Spleen (tissue), 11 donors: ENCODE data around the gene TRAF7. TPM values are rescaled to one million over a fixed set of nuclear protein-coding genes. Genes with fewer than 3 reads are reported as not detected.
"Not testable (repeated sequence)": the region's sequence is repeated elsewhere in the genome, so short reads cannot be mapped to it uniquely, and the experiment has no call there.

Experiments
- DNase-seq: peaks from one replicate; pipeline ENCODE4 v3.0.0-alpha.2; 2020
- H3K27ac ChIP-seq, 8 donors: fragments of 200-600 bp; sonication (generic) in 7 of 8; 1 replicate in 4 of 8; 2 replicates in 4 of 8; pipeline versions ENCODE4 v1.5.0 to v1.8.0; 2016 to 2021; ENCODE audit warnings: inconsistent platforms in 4 of 8, mild to moderate bottlenecking in 4 of 8, moderate library complexity in 1 of 8
- H3K27me3 ChIP-seq, 7 donors: fragments of 200-600 bp; sonication (generic) in 6 of 7; replicated peaks in 1 of 7; 1 replicate in 4 of 7; 2 replicates in 3 of 7; pipeline versions ENCODE4 v1.5.0 to v1.8.0; 2016 to 2021; ENCODE audit warnings: inconsistent platforms in 3 of 7, mild to moderate bottlenecking in 1 of 7
- H3K36me3 ChIP-seq, 6 donors: fragments of 200-600 bp; sonication (generic) in 5 of 6; 1 replicate in 4 of 6; 2 replicates in 2 of 6; pipeline versions ENCODE4 v1.5.0 to v1.8.0; 2016 to 2021; ENCODE audit warnings: inconsistent platforms in 2 of 6
- H3K4me1 ChIP-seq, 6 donors: fragments of 200-600 bp; sonication (generic) in 5 of 6; 1 replicate in 3 of 6; 2 replicates in 3 of 6; pipeline versions ENCODE4 v1.5.0 to v1.8.0; 2016 to 2021; ENCODE audit warnings: inconsistent platforms in 3 of 6
- H3K4me3 ChIP-seq, 8 donors: fragments of 200-600 bp; sonication (generic) in 7 of 8; 1 replicate in 4 of 8; 2 replicates in 4 of 8; pipeline versions ENCODE4 v1.5.0 to v1.8.0; 2016 to 2021; ENCODE audit warnings: inconsistent platforms in 4 of 8, mild to moderate bottlenecking in 4 of 8, moderate library complexity in 2 of 8
- H3K9me3 ChIP-seq, 8 donors: fragments of 200-600 bp; sonication (generic) in 7 of 8; 1 replicate in 4 of 8; 2 replicates in 4 of 8; pipeline versions ENCODE4 v1.5.0 to v1.8.0; 2016 to 2021; ENCODE audit warnings: inconsistent platforms in 4 of 8
- POLR2AphosphoS5 ChIP-seq, 3 donors: sonication (generic); formaldehyde crosslinking; IDR thresholded peaks; one replicate each; pipeline ENCODE4 v1.5.1; 2017; ENCODE audit warnings: antibody characterized with exemption in 3 of 3
- WGBS, 5 donors: extraction: QIAGEN DNeasy Blood & Tissue Kit in 3 of 5; methylation state at CpG; one replicate each; pipeline versions ENCODE4 v1.1.5 to v1.1.7; 2013 to 2018; 5-methylcytosine and 5-hydroxymethylcytosine counted together
- intact Hi-C: fragments of 100-400 bp; cut with DNase I; formaldehyde crosslinking; loops from one replicate; pipeline ENCODE4 v1.15.0; 2023; ENCODE audit warnings: low total_unique reads
- polyA plus RNA-seq, 3 donors: library from polyadenylated mRNA; stranded (reverse); fragments of 200-250 nt; gene quantifications; one replicate each; pipeline ENCODE4 v1.2.1, GENCODE V29; 2013
- total RNA-seq, 7 donors: library from RNA; depleted of rRNA in 3 of 7; stranded (reverse); fragments of >200 nt in 3 of 7; fragmentation: NEBNext Ultra II Directional in 4 of 7; extraction: Animal tissue kit (Norgen Biotek cat#: 25700) in 4 of 7; gene quantifications; one replicate each; pipeline versions ENCODE4 v1.1.0 to v1.2.1, GENCODE V29; 2016 to 2021
- TF ChIP-seq, protein P1 (sequence below), 11 experiments: fragments of 200-600 bp in 7 of 11; fragments of 450-650 bp in 4 of 11; sonication (generic) in 4 of 11; IDR thresholded peaks in 8 of 11; conservative IDR thresholded peaks in 3 of 11; 1 replicate in 7 of 11; 2 replicates in 4 of 11; pipeline versions ENCODE4 v1.4.0 to v1.8.0; 2016 to 2021; ENCODE audit warnings: antibody characterized with exemption in 11 of 11, inconsistent platforms in 4 of 11, mild to moderate bottlenecking in 1 of 11
- donor health status: healthy with polysubstance abuse.
- donor health status: DM: no; HTN: no; CAD: no; lungs with moderate emphysema.
- donor health status: DM: no; HTN: no; CAD: no.
- donor health status: Bipolar disorder and iron deficiency.
- donor health status: healthy.
- donor health status: DM: no; HTN: no; CAD: no.
- donor health status: DM: yes; HTN: yes; CAD: no.

TRAF7 gene
- total and polyA plus RNA-seq, 10 donors: 22.0 to 63.9 (median 44.1) TPM

DNA sequence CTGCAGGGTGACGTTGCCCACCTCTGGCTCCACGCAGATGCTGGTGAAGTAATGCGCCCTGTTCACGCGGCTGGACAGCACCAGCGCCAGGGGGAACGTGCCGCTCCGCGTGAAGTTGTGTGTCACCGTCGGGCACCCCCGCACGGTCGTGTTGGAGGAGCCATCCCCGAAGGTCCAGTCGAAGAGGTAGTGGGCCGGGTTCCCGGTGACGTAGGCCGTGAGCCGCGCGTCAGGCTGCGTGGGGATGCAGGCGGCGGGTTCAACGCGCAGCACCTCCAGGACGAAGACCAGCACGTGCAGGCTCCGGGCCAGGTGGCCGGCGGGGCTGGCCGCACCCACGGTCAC is 44.6 kb upstream of the TRAF7 start:
- H3K27ac ChIP-seq, H3K4me3 ChIP-seq, intact Hi-C loops, H3K9me3 ChIP-seq, H3K27me3 ChIP-seq, DNase-seq: not testable (repeated sequence)
- Histone ChIP-seq H3K36me3 (peaks cover 0 to 96% (median 60%) of the 10 kb centered on the region in 6 donors), H3K4me1 (peaks cover 0 to 11% (median 3%) of the 10 kb centered on the region in 6 donors)
- WGBS, 5 donors: 95 to 98% (median 98%) methylated on average over 16 to 36 of the region's 36 CpGs

DNA sequence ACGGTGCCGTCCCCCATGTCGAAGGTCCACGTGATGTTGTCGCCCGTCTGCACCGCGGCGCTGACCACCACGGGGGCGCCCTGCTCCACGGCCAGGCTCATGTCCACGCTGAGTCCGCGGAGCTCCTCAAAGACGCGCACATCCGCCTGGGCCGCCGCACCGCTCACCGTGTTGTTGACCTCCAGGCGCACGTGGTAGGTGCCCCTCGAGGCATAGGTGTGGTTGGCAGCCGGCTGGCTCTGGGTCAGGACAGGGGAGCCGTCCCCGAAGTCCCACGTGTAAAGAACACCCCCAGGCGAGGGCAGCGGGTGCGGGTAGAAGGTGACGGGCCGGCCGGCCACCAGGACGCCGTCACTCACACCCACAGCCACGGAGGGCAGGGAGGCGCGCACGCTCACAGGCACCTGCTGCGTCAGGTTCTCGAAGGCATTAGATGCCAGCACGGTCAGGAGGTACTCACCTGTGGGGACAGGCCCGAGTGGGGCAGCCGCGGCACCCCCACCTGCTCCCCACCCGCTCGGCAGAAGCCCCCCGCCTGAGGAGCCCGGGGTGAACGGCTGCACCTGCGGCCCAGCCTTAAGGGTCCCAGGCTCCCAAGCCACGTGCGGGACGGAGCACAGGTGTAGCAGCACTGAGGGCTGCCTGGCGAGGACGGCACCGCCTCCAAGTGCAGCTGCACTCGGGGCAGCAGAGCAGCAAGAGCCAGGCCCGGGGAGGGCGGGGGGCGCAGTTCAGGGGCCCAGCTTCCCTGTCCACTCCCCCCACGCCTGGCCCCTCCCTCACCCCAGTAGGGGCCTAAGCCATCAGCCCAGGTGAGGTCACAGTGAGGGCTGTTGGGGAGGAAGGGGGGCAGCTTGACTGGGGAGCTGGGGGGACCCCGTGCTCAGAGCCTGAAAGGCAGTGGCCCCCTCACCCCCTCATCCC is 43.9 kb upstream of the TRAF7 start:
- Histone ChIP-seq H3K36me3 (peaks cover 0 to 95% (median 57%) of the 10 kb centered on the region in 6 donors), H3K4me1 (peaks cover 0 to 17% (median 6%) of the 10 kb centered on the region in 6 donors)
- H3K27ac ChIP-seq, H3K4me3 ChIP-seq, intact Hi-C loops, H3K27me3 ChIP-seq, H3K9me3 ChIP-seq: not testable (repeated sequence)
- 95 to 97% (median 96%) methylated on average over 49 to 65 of the region's 65 CpGs for WGBS, 5 donors
- DNase-seq: peak; percentile 65

DNA sequence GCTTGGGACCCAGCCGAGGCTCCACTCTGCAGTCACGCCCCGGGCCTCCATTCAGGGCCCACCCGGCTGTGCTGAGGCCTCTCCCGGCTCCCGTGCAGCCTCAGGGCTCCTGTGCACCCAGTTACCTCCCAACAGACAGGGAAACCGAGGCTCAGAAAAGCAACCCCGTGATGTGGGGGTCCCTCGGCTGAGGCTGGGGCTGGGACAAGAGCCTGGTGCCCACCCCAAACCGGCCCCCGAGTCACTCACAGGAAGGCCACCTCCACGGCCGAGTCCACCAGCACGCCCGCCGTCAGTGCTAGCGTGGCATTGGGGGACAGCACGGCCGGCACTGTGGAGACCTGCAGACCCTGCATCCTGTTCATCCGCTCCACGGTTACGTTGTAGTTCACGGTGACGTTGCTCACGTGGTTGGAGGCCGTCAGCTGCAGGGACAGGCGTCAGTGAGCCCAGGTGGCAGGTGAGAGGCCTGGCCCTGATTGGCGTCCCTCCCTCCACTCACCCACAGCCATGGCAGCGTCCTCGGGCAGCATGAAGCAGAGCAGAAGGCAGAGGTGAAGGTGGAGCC is 43.0 kb upstream of the TRAF7 start:
- peak in 1 of 3 donors; percentile 20 for TF ChIP-seq POLR2AphosphoS5 (IDR thresholded peaks at IDR 0.05)
- Histone ChIP-seq H3K36me3 (peaks cover 0 to 94% (median 56%) of the 10 kb centered on the region in 6 donors), H3K4me1 (peaks cover 0 to 23% (median 8%) of the 10 kb centered on the region in 6 donors)
- H3K27ac ChIP-seq, H3K9me3 ChIP-seq, H3K4me3 ChIP-seq, H3K27me3 ChIP-seq, intact Hi-C loops: not testable (repeated sequence)
- DNase-seq: peak; percentile 58
- 71 to 93% (median 91%) methylated on average over 13 to 30 of the region's 30 CpGs; no CpG with 5 or more reads in 1 of the 5 donors for WGBS, 5 donors

DNA sequence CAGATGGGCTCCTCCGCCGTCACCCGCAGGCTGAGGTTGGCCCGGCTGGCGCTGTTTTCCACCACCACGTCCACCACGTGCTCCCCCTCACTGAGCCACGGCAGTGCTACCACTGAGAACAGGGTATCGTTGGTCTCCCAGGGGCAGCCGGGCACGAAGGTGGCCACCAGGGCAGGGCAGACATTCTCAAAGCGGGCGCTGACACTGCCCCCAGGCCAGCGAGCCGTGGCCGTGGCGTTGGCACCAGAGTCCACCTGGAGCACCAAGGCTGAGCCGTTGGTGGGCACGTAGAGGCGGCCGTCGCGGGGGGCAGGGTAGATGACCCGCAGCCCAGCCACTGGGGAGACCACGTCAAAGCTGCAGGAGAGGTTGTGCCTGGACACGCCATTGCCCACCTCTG is 41.4 kb upstream of the TRAF7 start:
- H3K9me3 ChIP-seq, H3K27ac ChIP-seq, intact Hi-C loops, H3K27me3 ChIP-seq, H3K4me3 ChIP-seq, DNase-seq: not testable (repeated sequence)
- H3K4me1 ChIP-seq: peaks cover 0 to 23% (median 8%) of the 10 kb centered on the region in 6 donors
- peaks cover 0 to 80% (median 40%) of the 10 kb centered on the region in 6 donors for H3K36me3 ChIP-seq
- 91 to 97% (median 95%) methylated on average over 19 to 26 of the region's 26 CpGs for WGBS, 5 donors

DNA sequence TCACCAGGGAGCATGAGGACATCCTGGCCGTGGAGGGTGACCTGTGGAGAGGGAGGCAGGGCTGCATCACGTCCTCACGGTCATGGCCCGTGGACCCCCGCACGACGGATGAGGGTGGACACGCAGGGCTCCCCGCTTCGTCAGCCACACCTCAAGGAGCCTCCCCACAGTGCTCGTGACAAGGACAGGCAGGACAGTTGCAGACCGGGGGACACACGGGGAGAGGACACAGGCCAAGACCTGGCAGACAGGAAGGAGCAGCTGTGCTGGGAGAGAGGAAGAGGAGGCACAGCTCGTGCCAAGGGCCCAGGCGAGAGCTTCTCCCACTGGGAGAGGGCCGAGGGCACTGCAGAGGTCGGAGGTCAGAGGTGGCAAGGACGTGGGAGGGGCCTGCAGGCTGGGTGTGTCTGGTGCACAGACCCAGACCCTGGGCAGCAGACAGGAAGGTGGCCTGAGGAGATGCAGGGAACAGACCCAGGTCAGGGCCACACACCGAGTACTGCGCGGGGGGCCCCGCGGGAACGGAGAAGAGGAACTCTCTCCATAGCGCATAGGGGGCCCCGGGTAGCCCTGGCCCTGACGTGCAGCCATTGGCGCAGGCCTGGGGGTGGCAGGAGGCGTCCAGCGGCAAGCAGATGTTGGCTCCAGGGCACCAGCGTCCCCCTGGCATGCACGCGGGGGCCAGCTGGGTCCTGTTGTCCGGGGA is 40.5 kb upstream of the TRAF7 start:
- H3K27ac ChIP-seq: peak overlapping the region in 1 of 8 donors; percentile 7
- TF ChIP-seq POLR2AphosphoS5 (IDR thresholded peaks at IDR 0.05): peak in 2 of 3 donors; percentile 60
- intact Hi-C loops, DNase-seq, H3K27me3 ChIP-seq, H3K4me3 ChIP-seq, H3K9me3 ChIP-seq: not testable (repeated sequence)
- WGBS, 5 donors: 70 to 89% (median 78%) methylated on average over 20 to 33 of the region's 34 CpGs
- H3K36me3 ChIP-seq: peaks cover 0 to 72% (median 33%) of the 10 kb centered on the region in 6 donors
- peaks cover 0 to 23% (median 8%) of the 10 kb centered on the region in 6 donors for H3K4me1 ChIP-seq

- H3K4me1 ChIP-seq: peaks cover 0 to 24% (median 8%) of the 10 kb centered on the region in 6 donors
- DNase-seq: no peak
- TF ChIP-seq, protein P1, sequence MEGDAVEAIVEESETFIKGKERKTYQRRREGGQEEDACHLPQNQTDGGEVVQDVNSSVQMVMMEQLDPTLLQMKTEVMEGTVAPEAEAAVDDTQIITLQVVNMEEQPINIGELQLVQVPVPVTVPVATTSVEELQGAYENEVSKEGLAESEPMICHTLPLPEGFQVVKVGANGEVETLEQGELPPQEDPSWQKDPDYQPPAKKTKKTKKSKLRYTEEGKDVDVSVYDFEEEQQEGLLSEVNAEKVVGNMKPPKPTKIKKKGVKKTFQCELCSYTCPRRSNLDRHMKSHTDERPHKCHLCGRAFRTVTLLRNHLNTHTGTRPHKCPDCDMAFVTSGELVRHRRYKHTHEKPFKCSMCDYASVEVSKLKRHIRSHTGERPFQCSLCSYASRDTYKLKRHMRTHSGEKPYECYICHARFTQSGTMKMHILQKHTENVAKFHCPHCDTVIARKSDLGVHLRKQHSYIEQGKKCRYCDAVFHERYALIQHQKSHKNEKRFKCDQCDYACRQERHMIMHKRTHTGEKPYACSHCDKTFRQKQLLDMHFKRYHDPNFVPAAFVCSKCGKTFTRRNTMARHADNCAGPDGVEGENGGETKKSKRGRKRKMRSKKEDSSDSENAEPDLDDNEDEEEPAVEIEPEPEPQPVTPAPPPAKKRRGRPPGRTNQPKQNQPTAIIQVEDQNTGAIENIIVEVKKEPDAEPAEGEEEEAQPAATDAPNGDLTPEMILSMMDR (IDR thresholded peaks at IDR 0.05 in 8 of 11, conservative IDR thresholded peaks at IDR 0.05 in 3 of 11): no peak
- TF ChIP-seq POLR2AphosphoS5 (IDR thresholded peaks at IDR 0.05): no peak
- intact Hi-C loops: no loop called here
- H3K36me3 ChIP-seq: peaks cover 0 to 67% (median 28%) of the 10 kb centered on the region in 6 donors
- H3K4me3 ChIP-seq: no peak overlapping the region
- no peaks in the 10 kb centered on the region for H3K9me3 ChIP-seq
- 50 to 92% (median 86%) methylated on average over 1 to 13 of the region's 13 CpGs for WGBS, 5 donors
- peak overlapping the region in 1 of 8 donors; percentile 7 for H3K27ac ChIP-seq
- H3K27me3 ChIP-seq: no peaks in the 10 kb centered on the region
Measured at GRCh38 chr16:2115591-2115973, 40.0 kb upstream of the TRAF7 start.

GRCh38 chr16:2116428-2116827 is 39.2 kb upstream of the TRAF7 start:
- WGBS, 5 donors: 73 to 98% (median 92%) methylated on average over 3 to 22 of the region's 24 CpGs
- intact Hi-C loops, H3K27ac ChIP-seq, H3K9me3 ChIP-seq, H3K27me3 ChIP-seq, H3K4me3 ChIP-seq, DNase-seq: not testable (repeated sequence)
- Histone ChIP-seq H3K4me1 (peaks cover 0 to 30% (median 11%) of the 10 kb centered on the region in 6 donors), H3K36me3 (peaks cover 0 to 58% (median 20%) of the 10 kb centered on the region in 6 donors)

DNA sequence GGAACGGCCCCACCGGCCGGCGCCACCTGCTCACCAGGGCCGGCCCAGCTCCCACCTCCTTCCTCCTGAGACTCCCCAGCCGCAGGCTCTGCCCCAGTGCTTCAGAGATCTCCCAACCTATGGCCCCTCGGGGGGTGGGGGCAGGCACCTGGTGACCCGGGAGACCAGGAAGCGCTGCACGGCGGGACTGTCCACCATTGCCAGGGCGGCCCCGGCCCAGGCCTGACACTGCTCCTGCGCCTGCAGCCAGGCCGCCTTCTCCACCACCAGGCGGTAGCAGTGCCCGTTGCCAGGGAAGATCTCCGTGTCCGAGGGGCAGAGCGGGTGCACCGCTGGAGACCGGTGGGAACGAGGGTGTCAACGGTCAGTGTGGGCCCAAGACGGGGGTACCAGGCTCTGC is 38.2 kb upstream of the TRAF7 start:
- Histone ChIP-seq H3K4me1 (peaks cover 0 to 36% (median 15%) of the 10 kb centered on the region in 6 donors), H3K36me3 (peaks cover 0 to 49% (median 12%) of the 10 kb centered on the region in 6 donors)
- H3K4me3 ChIP-seq, DNase-seq, intact Hi-C loops, H3K9me3 ChIP-seq, H3K27me3 ChIP-seq, H3K27ac ChIP-seq: not testable (repeated sequence)
- 94 to 100% (median 97%) methylated on average over 1 to 25 of the region's 25 CpGs for WGBS, 5 donors
